ENCODE data around the gene TLE4.

- TF ChIP-seq, protein P1, sequence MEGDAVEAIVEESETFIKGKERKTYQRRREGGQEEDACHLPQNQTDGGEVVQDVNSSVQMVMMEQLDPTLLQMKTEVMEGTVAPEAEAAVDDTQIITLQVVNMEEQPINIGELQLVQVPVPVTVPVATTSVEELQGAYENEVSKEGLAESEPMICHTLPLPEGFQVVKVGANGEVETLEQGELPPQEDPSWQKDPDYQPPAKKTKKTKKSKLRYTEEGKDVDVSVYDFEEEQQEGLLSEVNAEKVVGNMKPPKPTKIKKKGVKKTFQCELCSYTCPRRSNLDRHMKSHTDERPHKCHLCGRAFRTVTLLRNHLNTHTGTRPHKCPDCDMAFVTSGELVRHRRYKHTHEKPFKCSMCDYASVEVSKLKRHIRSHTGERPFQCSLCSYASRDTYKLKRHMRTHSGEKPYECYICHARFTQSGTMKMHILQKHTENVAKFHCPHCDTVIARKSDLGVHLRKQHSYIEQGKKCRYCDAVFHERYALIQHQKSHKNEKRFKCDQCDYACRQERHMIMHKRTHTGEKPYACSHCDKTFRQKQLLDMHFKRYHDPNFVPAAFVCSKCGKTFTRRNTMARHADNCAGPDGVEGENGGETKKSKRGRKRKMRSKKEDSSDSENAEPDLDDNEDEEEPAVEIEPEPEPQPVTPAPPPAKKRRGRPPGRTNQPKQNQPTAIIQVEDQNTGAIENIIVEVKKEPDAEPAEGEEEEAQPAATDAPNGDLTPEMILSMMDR (conservative IDR thresholded peaks at IDR 0.05 in 1 of 2, IDR thresholded peaks at IDR 0.05 in 1 of 2; ENCODE audit: extremely low read depth in 1 of 2, insufficient read depth in 1 of 2, low read depth in 1 of 2, low read length in 2 of 2), result no peak
- no peak for TF ChIP-seq EZH2 (IDR thresholded peaks at IDR 0.05; ENCODE audit: borderline replicate concordance, low read length)
Measured at GRCh38 chr9:79707589-79707988, 135.8 kb downstream of the TLE4 start.
